ENCODE measurements around the gene ABCA13. TPM values are rescaled to one million over a fixed set of nuclear protein-coding genes. Genes with fewer than 3 reads are reported as not detected.

Gene ABCA13
- total RNA-seq, 1 donor from 2014 or later, result 4.3 TPM

- ATAC-seq, result peak; percentile 100
These were observed 377.4 kb downstream of the ABCA13 start for GRCh38 chr7:48548667-48549066.

- no peak for ATAC-seq
These were observed 380.4 kb downstream of the ABCA13 start for GRCh38 chr7:48551652-48552051.

GRCh38 chr7:48563334-48563733, 392.1 kb downstream of the ABCA13 start:
- ATAC-seq, result no peak

GRCh38 chr7:48575516-48575915, 404.3 kb downstream of the ABCA13 start:
- no peak for ATAC-seq

GRCh38 chr7:48587475-48587874, 416.2 kb downstream of the ABCA13 start:
- ATAC-seq, result no peak

- ATAC-seq, result no peak
These were observed 423.1 kb downstream of the ABCA13 start for GRCh38 chr7:48594349-48594748.

GRCh38 chr7:48595756-48596155, 424.5 kb downstream of the ABCA13 start:
- no peak for ATAC-seq

- no peak for ATAC-seq
These were observed 439.4 kb downstream of the ABCA13 start for GRCh38 chr7:48610705-48611104.

GRCh38 chr7:48611993-48612392, 440.7 kb downstream of the ABCA13 start:
- no peak for ATAC-seq

GRCh38 chr7:48617508-48617907, 446.2 kb downstream of the ABCA13 start:
- no peak for ATAC-seq

- ATAC-seq, result no peak
These were observed 446.7 kb downstream of the ABCA13 start for GRCh38 chr7:48617993-48618392.

- no peak for ATAC-seq
These were observed 449.8 kb downstream of the ABCA13 start for GRCh38 chr7:48621076-48621475.

- ATAC-seq, result no peak
These were observed 455.9 kb downstream of the ABCA13 start for GRCh38 chr7:48627164-48627563.

- no peak for ATAC-seq
These were observed 457.6 kb downstream of the ABCA13 start for GRCh38 chr7:48628793-48629349.

- ATAC-seq, result no peak
These were observed 462.9 kb downstream of the ABCA13 start for GRCh38 chr7:48634116-48634632.

GRCh38 chr7:48635796-48636195, 464.5 kb downstream of the ABCA13 start:
- ATAC-seq, result no peak

GRCh38 chr7:48636391-48637015, 465.2 kb downstream of the ABCA13 start:
- ATAC-seq, result peak; percentile 80

GRCh38 chr7:48637382-48637781, 466.1 kb downstream of the ABCA13 start:
- no peak for ATAC-seq

GRCh38 chr7:48638041-48638440, 466.8 kb downstream of the ABCA13 start:
- ATAC-seq, result no peak

- ATAC-seq, result no peak
These were observed 472.3 kb downstream of the ABCA13 start for GRCh38 chr7:48643431-48644013.

- ATAC-seq, result no peak
These were observed 486.9 kb downstream of the ABCA13 start for GRCh38 chr7:48658138-48658537.

- no peak for ATAC-seq
These were observed 489.1 kb downstream of the ABCA13 start for GRCh38 chr7:48660306-48660870.

- ATAC-seq, result no peak
These were observed 493.0 kb downstream of the ABCA13 start for GRCh38 chr7:48664241-48664640.

Data from esophagus mucosa (tissue), 1 donor.